ENCODE data around the gene ZNF780B.

ZNF780B gene

DNA sequence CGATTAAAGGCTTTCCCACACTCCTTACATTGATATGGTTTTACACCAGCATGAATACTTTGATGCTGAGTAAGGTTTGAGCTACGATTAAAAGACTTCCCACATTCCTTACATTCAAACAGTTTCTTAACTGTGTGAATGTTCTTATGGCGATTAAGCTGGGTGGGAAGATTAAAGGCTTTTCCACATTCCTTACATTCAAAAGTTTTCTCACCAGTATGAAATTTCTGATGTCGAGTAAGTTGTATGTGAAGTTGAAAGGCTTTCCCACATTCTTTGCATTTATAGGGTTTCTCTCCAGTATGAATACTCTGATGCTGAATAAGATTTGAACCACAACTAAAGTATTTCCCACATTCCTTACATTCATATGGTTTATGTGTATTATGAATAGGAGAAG lies 20.0 kb downstream of the ZNF780B start:
- no peak for DNase-seq

DNA sequence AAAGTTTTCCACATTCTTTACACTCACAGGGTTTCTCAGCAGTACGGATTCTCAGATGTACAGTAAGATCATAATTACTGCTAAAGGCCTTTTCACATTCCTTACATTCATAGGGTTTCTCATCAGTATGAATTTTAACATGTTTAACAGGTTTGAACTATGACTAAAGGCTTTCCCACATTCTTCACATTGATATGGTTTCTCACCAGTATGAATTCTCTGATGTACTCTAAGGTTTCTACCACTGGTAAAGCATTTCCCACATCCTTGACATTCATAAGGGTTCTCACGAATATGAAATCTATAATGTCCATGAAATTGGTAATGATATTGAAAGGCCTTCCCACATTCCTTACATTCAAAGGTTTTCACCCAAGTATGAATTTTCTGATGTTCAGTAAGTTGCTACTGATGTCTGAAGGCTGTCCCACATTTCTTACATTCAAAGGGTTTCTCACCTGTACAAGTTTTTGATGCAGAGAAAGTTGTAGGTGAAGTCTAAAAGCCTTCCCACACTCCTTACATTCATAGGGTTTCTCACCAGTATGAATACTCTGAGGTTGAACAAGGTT lies 22.0 kb downstream of the ZNF780B start:
- no peak for DNase-seq

DNA sequence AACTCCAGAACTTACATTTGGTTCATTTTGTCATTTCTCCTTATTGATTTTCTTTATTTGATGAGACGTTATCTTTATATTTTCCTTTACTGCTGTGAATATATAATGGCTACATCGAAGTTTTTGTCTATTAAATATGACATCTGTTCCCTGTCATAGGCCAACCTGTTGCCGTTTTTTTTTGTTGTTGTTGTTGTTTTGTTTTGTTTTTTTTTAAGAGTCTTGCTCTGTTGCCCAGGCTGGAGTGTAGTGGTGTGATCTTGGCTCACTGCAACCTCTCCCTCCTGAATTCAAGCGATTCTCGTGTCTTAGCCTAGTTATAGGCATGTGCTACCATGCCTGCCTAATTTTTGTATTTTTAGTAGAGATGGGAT lies 29.4 kb downstream of the ZNF780B start:
- no peak for DNase-seq

DNA sequence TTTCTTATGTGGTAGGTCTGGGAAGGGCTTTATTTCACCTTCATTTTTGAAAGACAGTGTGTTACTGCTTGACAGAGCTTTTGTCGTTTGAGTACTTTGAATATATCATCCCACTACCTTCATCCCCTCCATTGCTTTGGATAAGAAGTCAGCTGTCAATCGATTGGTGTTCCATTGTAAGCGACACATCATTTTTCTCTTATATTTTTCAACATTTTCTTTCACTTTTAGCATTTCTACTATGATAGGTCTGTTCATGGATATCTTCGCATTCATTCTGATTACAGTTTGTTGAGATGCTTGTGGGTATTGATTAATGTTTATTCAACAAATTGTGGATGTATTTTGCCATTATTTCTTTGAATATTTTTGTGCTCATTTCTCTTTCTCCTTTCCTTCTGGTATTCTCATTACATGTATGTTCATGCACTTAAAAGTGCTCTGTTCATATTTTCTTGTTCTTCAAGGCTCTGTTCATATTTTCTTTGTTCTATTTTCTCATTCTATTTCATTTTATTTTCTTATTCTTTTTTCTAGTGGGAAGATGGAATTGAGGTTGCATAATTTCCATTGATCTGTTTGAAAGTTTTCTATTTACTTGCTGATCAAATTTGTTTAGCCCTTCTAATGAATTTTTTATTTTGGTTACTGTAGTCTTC lies 30.0 kb downstream of the ZNF780B start:
- DNase-seq: no peak

DNA sequence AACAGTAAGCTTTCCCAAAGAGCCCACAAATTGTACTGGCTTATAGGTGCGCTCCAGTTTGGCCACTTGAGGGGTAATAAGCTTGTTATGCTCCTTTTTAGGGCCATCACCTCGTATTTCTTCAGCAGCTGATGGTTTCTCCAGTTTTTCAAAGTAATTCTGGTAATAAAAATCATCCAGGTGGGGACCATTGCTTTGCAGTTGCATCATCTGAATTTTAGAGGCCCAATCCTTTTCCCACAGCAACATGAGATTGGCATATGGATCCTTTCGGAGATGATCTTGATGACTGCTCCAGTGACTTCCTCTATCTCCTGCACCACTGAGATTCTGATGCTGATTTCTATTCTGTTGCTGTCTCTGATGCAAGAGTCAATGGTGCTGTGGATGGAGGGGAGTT lies 32.1 kb downstream of the ZNF780B start:
- no peak for DNase-seq

DNA sequence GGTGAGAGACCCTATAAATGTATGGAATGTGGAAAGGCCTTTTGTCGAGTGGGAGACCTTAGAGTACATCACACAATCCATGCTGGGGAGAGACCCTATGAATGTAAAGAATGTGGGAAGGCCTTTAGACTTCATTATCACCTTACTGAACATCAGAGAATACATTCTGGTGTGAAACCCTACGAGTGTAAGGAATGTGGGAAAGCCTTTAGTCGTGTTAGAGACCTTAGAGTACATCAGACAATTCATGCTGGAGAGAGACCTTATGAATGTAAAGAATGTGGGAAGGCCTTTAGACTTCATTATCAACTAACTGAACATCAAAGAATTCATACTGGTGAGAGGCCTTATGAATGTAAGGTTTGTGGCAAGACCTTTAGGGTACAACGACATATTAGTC lies 42.0 kb downstream of the ZNF780B start:
- DNase-seq: no peak

DNA sequence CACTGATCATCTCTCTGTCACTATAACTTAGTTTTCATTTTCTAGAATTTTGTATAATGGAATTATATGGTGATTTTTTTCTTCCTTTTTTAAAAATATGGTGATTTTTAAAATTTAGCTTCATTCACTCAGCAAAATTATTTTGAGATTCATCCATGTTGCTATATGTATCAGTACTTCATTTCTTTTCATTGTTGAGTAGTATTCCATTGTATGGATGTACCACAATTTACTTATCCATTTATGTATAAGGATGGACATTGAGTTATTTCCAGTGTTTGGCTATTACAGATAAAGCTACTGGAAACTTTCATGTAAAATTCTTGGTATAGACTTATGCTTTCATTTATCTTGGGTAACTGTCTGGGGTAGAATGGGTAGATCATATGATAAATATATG lies 46.4 kb downstream of the ZNF780B start:
- DNase-seq: no peak

DNA sequence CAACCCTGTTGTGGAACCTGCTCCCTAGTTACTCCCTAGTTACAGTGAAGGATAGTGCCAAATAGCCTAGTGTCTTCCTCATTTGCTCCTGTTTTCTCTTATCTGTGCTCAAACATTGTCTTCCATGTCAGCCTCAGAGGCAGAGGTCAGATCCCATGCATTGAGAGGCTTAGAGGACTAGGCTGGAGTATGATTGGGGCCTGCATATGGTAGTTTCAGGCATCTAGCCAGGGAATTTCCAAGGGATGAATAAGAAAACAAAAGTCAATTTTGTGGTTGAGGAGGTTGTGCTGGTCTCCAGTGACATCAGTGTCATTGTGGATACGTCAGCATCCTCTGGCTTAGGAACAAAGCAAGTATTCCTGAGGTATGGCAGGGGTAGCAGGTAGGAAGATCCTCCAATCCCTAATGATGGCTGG lies 49.7 kb downstream of the ZNF780B start:
- no peak for DNase-seq

DNA sequence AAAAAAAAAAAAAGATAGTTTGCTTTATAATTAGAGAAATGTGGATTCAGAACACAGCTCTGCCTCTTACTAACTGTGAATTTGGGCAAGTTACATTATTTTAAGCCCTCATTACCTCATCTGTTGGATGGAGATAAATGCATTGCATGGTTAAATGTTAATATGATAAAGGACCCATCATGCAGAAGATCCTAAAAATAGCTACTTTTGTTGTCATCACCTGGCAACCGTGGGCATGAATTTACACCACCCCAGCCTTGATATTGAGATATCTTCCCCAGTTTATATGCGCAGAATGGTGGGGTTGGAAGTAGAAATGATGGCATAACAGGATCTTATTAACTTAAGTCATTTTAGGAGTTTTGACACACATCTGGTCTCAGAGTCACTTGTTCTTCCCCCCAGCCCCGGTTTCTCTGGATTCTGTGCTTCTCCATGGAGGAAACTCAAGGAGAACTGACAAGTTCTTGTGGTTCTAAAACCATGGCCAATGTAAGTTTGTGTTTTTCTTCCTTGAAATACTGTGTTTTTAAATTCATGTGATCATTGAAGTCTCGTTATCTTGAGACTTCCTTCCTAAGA lies 50.2 kb downstream of the ZNF780B start:
- no peak for DNase-seq

DNA sequence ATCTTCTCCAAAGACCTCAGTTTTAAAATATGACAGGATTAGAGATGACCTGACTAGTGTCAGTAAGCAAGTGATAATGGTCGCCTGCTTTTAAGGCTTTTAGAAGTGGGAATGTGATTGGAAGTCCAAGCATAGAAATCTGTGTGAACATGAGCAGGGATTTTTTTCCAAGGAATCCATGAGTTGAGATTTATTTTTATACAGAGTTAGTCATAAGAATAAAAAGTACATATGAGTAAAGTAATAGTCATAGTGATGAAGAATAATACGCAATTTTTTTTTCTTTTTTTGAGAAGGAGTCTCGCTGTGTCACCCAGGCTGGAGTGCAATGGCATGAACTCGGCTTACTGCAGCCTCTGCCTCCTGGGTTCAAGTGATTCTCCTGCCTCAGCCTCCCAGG lies 57.5 kb downstream of the ZNF780B start:
- no peak for DNase-seq

DNA sequence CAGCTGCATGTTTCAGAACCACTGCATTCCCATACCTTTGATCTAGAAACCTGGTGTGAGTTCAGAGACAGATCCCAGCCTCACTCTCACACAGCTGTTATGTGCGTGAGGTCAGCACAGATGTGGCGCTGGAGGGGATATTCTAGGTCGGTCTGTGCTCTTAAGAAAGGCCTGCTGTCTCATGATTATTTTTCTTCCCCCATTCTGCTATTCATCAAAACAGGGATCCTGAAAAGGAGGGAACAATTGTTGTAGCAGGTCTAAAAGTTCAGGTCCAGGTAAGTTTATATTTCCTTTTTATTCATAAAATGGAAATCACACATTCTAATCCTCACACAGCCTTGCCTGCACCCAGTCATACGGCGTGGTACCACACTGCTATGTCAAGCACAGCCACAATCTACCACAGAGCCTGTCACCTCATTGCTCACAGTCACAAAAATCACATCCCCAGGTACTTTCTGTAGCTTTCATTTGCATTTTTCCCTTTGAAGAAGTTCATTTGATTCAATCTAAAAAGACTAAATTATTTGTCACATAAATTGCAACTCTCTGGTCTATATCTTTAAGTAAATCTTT lies 58.3 kb downstream of the ZNF780B start:
- no peak for DNase-seq

DNA sequence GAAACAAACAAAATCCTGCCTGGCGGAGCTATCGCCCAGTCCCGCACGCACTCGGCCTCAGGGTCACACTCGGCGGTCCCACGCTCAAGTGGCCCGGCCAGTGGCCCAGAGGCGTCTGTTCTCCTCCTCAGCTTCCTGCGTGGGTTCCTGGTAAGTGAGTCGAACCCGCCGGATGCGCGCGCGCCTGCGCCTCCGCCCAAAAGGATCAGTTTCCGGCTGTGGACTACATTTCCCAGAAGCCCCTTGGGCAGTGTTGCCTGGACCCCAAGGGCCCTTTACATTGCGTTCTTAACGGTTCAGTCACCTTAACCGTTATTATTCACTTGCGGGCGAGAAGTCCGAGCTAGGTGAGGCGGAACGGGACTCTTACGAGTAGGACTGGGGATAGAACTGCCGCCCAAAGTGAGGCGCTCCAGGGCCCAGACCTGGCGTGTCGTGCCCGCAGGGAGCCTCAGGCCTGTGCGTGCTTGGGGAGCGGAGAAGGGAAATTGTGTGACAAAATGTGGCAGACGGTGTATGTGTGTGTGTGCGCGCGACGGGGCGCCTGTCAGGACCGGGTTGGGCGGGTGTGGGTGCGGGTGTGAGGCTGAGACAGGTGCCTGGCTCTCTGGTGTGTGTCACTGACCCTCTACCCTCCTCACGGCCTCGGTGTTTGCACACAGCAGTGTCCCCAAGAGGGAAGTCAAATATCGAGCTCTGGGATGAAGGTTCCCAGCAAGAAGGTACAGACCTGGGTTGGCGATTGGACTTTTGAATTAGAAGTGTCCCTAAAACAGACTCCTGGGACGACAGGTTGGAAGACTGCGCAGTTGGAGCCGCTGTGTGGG lies 59.0 kb downstream of the ZNF780B start, which contains the start of gene ZNF546:
ZNF546 (plus strand) TSS at position 250 of the 827 bp plus-strand sequence. CDS start 1,267 bp downstream, outside the sequence.
- peak; percentile 84 to 89 for DNase-seq

DNA sequence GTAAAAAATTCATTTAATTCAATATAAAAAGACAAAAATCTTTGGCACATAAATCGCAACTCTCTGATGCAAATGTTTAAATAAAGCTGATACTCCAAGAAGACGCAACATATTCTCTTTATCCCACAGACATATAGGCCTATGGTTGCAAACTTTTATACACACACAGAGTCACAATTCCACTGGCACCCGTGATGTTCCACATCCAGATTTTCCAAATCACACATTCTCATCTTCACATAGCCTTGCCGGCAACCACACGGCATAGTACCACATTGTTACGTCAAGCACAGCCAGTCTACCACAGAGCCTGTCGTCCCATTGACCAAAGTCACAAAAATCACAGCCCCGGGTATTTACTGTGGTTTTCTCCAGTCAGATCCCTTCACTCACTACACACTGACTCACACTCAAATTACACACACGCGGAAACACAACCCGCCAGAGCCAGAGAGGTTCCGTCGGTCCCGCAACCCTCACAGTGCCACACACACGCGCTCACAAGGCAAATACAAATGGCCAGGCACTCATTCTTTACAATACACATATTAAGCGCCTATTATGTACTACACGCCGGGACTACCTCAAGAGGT lies 59.7 kb downstream of the ZNF780B start:
- peak in 1 of 2 experiments; percentile 24 for DNase-seq

DNA sequence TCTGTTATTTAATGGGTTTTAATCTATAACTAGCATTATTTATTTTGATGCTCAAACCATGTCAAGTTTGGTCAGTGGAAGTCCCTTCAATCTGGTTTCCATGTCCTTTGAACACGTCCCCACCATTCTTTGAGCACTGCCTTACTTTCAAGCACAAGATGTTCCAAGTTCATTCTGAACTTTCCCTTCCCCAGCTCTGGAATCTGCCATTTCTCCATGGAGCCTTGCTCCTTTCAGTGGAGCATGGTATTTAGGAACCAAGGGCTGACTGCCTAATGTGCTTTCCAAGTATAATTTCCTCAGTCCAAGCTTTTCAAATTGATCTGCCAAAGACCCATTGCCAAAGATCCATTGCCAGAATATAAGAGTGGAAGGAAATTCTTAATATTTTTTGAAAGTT lies 60.2 kb downstream of the ZNF780B start:
- DNase-seq: no peak

DNA sequence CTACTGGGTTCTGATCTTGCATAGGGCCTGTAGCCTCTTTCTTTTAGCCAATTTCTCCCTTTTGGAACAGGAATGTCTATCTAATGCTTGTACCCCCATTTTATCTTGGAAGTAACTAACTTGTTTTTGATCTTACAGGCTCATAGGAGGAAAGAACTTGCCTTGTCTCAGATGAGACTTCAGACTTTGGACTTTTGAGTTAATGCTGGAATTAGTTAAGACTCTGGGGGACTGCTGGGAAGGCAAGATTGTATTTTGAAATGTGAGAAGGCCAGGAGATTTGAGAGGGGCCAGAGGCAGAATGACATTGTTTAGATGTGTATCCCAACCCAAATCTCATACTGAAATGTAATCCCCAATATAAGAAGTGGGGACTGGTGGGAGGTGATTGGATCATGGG lies 61.7 kb downstream of the ZNF780B start:
- no peak for DNase-seq

DNA sequence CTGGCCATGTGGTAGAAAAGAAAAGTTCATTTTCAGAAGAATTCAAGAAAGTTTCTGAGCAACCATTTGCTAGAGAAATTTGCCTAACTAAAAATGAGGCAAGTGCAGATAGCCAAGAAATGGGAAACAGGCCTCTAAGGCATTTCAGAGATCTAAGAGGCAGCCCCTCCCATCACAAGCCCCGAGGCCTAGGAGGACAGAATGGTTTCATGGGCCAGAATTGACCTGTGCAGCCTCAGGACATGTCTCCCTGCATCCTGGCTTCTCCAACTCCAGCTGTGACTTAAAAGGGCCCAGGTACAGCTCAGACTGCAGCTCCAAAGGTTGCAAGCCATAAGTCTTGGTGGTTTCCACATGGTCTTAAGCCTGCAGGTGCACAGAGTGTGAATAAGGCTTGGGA lies 62.4 kb downstream of the ZNF780B start:
- no peak for DNase-seq

DNA sequence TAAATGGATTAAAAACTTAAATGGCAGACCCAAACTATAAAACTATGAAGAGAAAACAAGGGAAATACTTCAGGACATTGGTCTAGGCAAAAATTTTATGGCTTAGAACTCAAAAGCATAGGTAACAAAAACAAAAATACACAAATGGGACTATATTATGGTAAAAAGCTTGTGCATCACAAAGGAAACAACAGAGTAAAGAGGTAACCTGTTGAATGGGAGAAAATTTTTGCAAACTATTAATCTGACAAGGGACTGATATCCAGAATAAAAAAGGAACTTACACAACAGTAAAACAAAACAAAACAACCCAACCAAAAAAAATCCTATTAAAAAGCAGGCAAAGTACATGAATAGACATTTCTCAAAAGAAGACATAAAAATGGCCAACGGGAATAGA lies 68.4 kb downstream of the ZNF780B start:
- no peak for DNase-seq

DNA sequence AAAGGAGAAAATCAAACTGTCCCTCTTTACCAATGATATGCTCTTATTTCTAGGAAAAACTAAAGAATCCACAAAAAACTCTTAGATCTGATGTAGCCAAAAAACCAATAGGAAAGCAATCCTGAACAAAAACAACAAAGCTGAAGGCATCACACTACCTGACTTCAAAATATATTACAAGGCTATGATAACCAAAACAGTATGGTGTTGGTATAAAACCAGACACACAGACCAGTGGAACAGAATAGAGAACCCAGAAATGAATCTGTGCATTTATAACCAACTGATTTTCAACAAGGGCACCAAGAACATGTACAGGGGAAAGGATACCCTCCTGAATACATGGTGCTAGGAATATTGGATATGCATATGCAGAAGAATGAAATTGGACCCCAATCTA lies 68.9 kb downstream of the ZNF780B start:
- no peak for DNase-seq

DNA sequence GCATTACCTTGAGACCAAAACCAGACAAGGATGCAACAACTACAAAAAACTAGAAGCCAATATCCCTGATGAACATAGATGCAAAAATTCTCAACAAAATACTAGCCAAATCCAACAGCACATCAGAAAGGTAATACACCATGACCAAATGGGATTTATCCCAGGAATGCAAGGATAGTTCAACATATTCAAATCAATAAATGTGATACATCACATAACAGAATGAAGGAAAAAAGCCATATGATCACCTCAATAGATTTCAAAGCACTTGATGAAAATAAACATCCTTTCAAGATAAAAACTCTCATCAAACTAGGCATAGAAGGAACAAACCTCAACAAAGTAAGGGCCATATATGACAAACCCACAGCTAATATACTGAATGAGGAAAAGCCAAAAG lies 69.4 kb downstream of the ZNF780B start:
- no peak for DNase-seq

DNA sequence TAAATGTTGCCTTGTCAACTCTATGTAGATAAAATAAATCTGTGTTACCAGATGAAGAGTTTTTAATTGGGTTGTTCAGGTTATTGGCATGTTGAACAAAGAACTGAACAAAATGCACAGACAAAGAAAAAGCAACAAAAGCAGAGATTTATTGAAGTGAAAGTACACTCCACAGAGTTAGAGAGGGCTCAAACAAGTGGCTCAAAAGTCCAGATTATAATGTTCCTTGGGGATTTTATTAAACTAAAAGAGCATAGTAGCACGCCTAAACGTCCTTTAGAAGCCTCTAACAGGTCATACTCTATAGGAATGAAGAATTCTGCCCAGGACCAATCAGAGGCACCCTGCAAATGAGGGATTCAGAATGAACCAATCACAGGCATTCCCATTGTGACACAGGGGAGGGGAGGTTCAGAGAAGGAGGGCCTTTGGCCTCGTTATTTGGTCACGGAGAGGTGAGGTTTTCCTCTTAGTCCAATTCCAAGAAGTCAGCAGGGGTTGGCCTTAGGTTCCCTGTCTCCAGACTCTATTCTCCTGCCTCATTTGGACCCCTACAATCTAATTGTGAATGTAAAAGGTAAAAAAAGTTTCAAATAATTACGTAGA lies 72.2 kb downstream of the ZNF780B start:
- DNase-seq: no peak

DNA sequence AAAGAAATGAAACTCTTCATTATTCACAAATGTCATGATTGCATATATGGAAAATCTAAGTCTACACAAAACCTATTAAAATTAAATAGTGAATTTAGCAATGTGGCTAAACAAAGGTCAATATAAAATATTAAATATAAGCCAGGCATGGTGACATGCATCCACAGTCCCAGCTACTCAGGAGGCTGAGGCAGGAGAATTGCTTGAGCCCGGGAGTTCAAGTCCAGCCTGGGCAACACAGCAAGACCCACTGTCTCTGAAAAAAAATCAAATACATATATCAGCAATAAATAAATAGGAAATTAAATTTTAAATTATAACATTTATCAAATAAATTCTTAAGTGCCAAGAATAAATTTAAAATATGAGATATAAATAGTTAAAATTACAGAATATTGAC lies 73.1 kb downstream of the ZNF780B start:
- no peak for DNase-seq

Measured in AML-193 (cell line).